ENCODE data around the gene C13orf46.

- TF ChIP-seq CTCF (conservative IDR thresholded peaks at IDR 0.05 in 1 of 2, IDR thresholded peaks at IDR 0.05 in 1 of 2; ENCODE audit: low read depth in 1 of 2, low read length in 2 of 2) (no peak), EZH2 (IDR thresholded peaks at IDR 0.05; ENCODE audit: low read length, missing control alignments) (no peak)
These were observed 46.8 kb downstream of the C13orf46 start for GRCh38 chr13:113926951-113927660.

Data from fibroblast of lung (primary cell).